Measurements from ENCODE around the gene SPATA31A1. TPM values are rescaled to one million over a fixed set of nuclear protein-coding genes. Genes with fewer than 3 reads are reported as not detected.

The SPATA31A1 gene
- not detected in 2 replicates for total RNA-seq

GRCh38 chr9:39355369-39355768 is at the start of gene SPATA31A1:
Gene SPATA31A1, plus strand, starts transcription at chr9:39355669. Its CDS starts 62 bp downstream, at chr9:39355731.

Other genes with a start within 250 kb of the SPATA31A1 start
- gene CNTNAP3, start 67.5 kb upstream of the SPATA31A1 start, total RNA-seq, result 0.15 and 0.50 TPM in 2 replicates